ENCODE measurements around the gene TYW1.
"Not testable (repeated sequence)": the region's sequence is repeated elsewhere in the genome, so short reads cannot be mapped to it uniquely, and the experiment has no call there.

TYW1 gene

GRCh38 chr7:66996444-66997191 lies at the start of gene TYW1:
Gene TYW1, plus strand, starts transcription at chr7:66996833. Its CDS starts 146 bp downstream, at chr7:66996979.
- peak; percentile 99 for DNase-seq

- DNase-seq = no peak
Measured at GRCh38 chr7:66948480-66949109, 48.0 kb upstream of the TYW1 start.

GRCh38 chr7:66950311-66950710 lies 46.3 kb upstream of the TYW1 start:
- DNase-seq = no peak

- no peak for DNase-seq
Measured at GRCh38 chr7:66950763-66951162, 45.9 kb upstream of the TYW1 start.

- DNase-seq = no peak
Measured at GRCh38 chr7:66952343-66953043, 44.1 kb upstream of the TYW1 start.

- DNase-seq = no peak
Measured at GRCh38 chr7:66953044-66953427, 43.6 kb upstream of the TYW1 start.

- no peak for DNase-seq
Measured at GRCh38 chr7:66957595-66958290, 38.9 kb upstream of the TYW1 start.

- DNase-seq = no peak
Measured at GRCh38 chr7:66958538-66959350, 37.9 kb upstream of the TYW1 start.

- no peak for DNase-seq
Measured at GRCh38 chr7:66960192-66960591, 36.4 kb upstream of the TYW1 start.

- no peak for DNase-seq
Measured at GRCh38 chr7:66961096-66961495, 35.5 kb upstream of the TYW1 start.

GRCh38 chr7:66964411-66964810 lies 32.2 kb upstream of the TYW1 start:
- DNase-seq = no peak

- DNase-seq = no peak
Measured at GRCh38 chr7:66967029-66967428, 29.6 kb upstream of the TYW1 start.

- not testable (repeated sequence) for DNase-seq
Measured at GRCh38 chr7:66969001-66969400, 27.6 kb upstream of the TYW1 start.

GRCh38 chr7:66970310-66970709 lies 26.3 kb upstream of the TYW1 start:
- no peak for DNase-seq

GRCh38 chr7:66974986-66975590 lies 21.5 kb upstream of the TYW1 start:
- no peak for DNase-seq

- not testable (repeated sequence) for DNase-seq
Measured at GRCh38 chr7:66978312-66978711, 18.3 kb upstream of the TYW1 start.

- not testable (repeated sequence) for DNase-seq
Measured at GRCh38 chr7:66979013-66979412, 17.6 kb upstream of the TYW1 start.

GRCh38 chr7:66980336-66980735 lies 16.3 kb upstream of the TYW1 start:
- not testable (repeated sequence) for DNase-seq

GRCh38 chr7:66989552-66989951 lies 7.1 kb upstream of the TYW1 start:
- not testable (repeated sequence) for DNase-seq

- DNase-seq = not testable (repeated sequence)
Measured at GRCh38 chr7:66994051-66994450, 2.6 kb upstream of the TYW1 start.

GRCh38 chr7:66994691-66995049 lies 2.0 kb upstream of the TYW1 start:
- peak; percentile 67 for DNase-seq
